Pancreas (tissue), 10 donors: ENCODE results near the gene DEAF1. TPM values are rescaled to one million over a fixed set of nuclear protein-coding genes. Genes with fewer than 3 reads are reported as not detected.
A peak's percentile ranks its signal among the peaks of the same experiment; 100 is the strongest.

ENCODE experiments used
- ATAC-seq, 4 donors: fragments of 200-7000 bp; cut with Tn5 transposase; one replicate each; pipeline versions ENCODE4 v1.8.0 to v1.9.1; 2020; ENCODE audit warnings: mild to moderate bottlenecking in 4 of 4, moderate library complexity in 4 of 4
- DNase-seq, 6 donors: peaks; one replicate each; pipeline ENCODE4 v3.0.0-alpha.2; 2020
- FAIRE-seq: peaks from 2 replicates; lab custom pipeline; 2012; peaks lifted over from hg19 to GRCh38; lab: Jason Lieb, UNC
- H3K27ac ChIP-seq, 4 donors: fragments of 200-600 bp; sonication (generic); 1 replicate in 3 of 4; 2 replicates in 1 of 4; pipeline versions ENCODE4 v1.5.0 to v1.8.0; 2020
- H3K27me3 ChIP-seq, 4 donors: fragments of 200-600 bp; one replicate each; pipeline ENCODE4 v1.8.0; 2021
- H3K36me3 ChIP-seq, 3 donors: fragments of 200-600 bp; sonication (generic) in 1 of 3; one replicate each; pipeline versions ENCODE4 v1.5.0 to v1.8.0; 2020 to 2021
- H3K4me1 ChIP-seq, 3 donors: fragments of 200-600 bp; one replicate each; pipeline ENCODE4 v1.8.0; 2021
- H3K4me3 ChIP-seq, 4 donors: fragments of 200-600 bp; sonication (generic) in 2 of 4; one replicate each; pipeline versions ENCODE4 v1.5.0 to v1.8.0; 2020 to 2021
- H3K9me3 ChIP-seq, 4 donors: fragments of 200-600 bp; one replicate each; pipeline ENCODE4 v1.8.0; 2021
- CTCF ChIP-seq, 4 donors: fragments of 200-600 bp; sonication (generic) in 3 of 4; IDR thresholded peaks; one replicate each; pipeline versions ENCODE4 v1.5.0 to v1.8.0; 2021; ENCODE audit warnings: antibody characterized with exemption in 4 of 4
- whole genome bisulfite sequencing, 2 donors: extraction: QIAGEN DNeasy Blood & Tissue Kit; methylation state at CpG; one replicate each; pipeline ENCODE4 v1.1.7; 2013; 5-methylcytosine and 5-hydroxymethylcytosine counted together
- intact Hi-C, 3 donors: fragments of 100-400 bp; cut with DNase I; formaldehyde crosslinking; loops; one replicate each; pipeline versions ENCODE4 v1.11.1 to v1.14.2; 2022
- polyA plus RNA-seq, 2 donors: library from polyadenylated mRNA; stranded (reverse); fragments of 200-250 nt; gene quantifications; one replicate each; pipeline ENCODE4 v1.2.3, GENCODE V29; 2013
- total RNA-seq, 6 donors: library from RNA; stranded (reverse); fragmentation: NEBNext Ultra II Directional in 4 of 6; extraction: Animal tissue kit (Norgen Biotek cat#: 25700) in 4 of 6; gene quantifications; one replicate each; pipeline versions ENCODE4 v1.2.1 to v1.2.4, GENCODE V29; 2021 to 2023
- donor health status: healthy with polysubstance abuse.
- donor health status: DM: no; HTN: no; CAD: no; lungs with moderate emphysema.
- donor health status: DM: no; HTN: no; CAD: no.
- donor health status: control.
- donor health status: control.
- donor health status: Bipolar disorder and iron deficiency.
- donor health status: DM: yes; HTN: yes; CAD: no.
- donor health status: DM: no; HTN: no; CAD: no.
- donor health status: DM: no; HTN: no; CAD: no.
- donor health status: DM: yes; HTN: yes; CAD: no.

Gene DEAF1
- total and polyA plus RNA-seq, 8 donors = 15.9 to 33.8 (median 21.0) TPM

GRCh38 chr11:724049-724777 is 29.2 kb upstream of the DEAF1 start:
- intact Hi-C loops = loop anchor here in 2 of 3 donors (5.0 to 10.0 kb wide), 3 partner anchors 62 to 169 kb away; no protein-coding TSS in a partner anchor
- Histone ChIP-seq H3K4me1 (peaks cover 8 to 15% (median 11%) of the 10 kb centered on the region in 3 donors), H3K36me3 (peaks cover 0 to 22% (median 0%) of the 10 kb centered on the region in 3 donors), H3K27ac (no peak overlapping the region), H3K27me3 (no peaks in the 10 kb centered on the region), H3K4me3 (no peak overlapping the region), H3K9me3 (no peaks in the 10 kb centered on the region)
- FAIRE-seq = no peak
- peak in 5 of 6 donors; percentile 15 to 80 (median 35) for DNase-seq
- 83 to 85% methylated on average over 19 of the region's 19 CpGs for WGBS, 2 donors
- ATAC-seq = no peak
- TF ChIP-seq CTCF (IDR thresholded peaks at IDR 0.05) = no peak

DNA sequence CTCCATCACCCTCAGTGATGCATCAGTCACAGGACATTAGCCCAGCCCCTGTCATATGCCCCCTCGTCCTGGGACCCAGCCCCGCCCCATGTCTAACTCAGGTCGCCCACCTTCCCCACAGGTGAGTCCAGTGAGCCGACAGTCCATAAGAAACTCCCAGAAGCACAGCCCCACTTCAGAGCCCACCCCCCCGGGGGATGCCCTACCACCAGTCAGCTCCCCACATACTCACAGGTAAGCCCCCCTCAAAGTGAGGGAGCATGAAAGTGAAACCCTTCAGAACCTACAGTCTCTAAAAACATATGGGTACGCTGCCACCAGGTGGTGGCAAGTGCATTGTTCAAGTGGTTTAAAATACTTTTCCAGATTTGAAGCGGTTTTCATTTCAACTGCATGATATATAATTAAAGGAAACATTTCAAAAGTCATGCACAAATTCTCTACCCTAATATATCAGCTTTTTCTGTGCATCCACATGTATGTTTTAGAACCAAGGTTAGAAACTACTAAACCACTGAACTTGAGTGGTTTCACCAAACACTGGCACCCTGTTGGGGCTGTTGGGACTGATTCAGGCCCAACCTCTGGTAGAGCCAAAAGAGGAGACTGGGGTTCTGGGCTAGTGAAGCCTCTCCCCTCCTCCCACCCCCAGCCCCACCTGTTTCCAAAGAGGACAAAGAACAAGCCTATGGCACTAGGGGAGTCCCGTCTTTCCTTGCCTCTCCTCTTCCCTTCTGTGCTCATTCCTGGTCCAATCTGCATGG is 28.3 kb upstream of the DEAF1 start:
- H3K27me3 ChIP-seq = no peaks in the 10 kb centered on the region
- FAIRE-seq = no peak
- peak in 1 of 4 donors; percentile 6 for ATAC-seq
- WGBS, 2 donors = 63% methylated on average over 8 of the region's 8 CpGs
- DNase-seq = peak in 4 of 6 donors; percentile 24 to 69 (median 46)
- no peak overlapping the region for H3K4me3 ChIP-seq
- no peaks in the 10 kb centered on the region for H3K9me3 ChIP-seq
- H3K27ac ChIP-seq = no peak overlapping the region
- peaks cover 0 to 22% (median 0%) of the 10 kb centered on the region in 3 donors for H3K36me3 ChIP-seq
- TF ChIP-seq CTCF (IDR thresholded peaks at IDR 0.05) = peak in 3 of 4 donors; percentile 15 to 49 (median 33)
- intact Hi-C loops = loop anchor here in 2 of 3 donors (5.0 to 10.0 kb wide), 3 partner anchors 61 to 169 kb away; no protein-coding TSS in a partner anchor
- peaks cover 8 to 15% (median 11%) of the 10 kb centered on the region in 3 donors for H3K4me1 ChIP-seq

DNA sequence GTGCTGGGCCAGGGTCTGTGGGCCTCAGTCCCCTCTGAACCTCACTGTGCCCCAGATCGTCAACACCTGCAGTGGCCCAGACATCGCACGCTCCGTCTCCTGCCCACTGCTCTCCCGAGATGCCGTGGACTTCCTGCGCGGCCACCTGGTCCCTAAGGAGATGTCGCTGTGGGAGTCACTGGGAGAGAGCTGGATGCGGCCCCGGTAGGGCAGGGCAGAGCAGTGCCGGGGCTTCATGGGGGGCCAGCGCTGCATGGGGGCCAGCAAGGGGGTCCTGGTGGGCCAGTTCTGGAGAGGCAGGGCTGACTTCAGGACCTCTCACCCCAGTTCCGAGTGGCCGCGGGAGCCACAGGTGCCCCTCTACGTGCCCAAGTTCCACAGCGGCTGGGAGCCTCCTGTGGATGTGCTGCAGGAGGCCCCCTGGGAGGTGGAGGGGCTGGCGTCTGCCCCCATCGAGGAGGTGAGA is 27.4 kb upstream of the DEAF1 start:
- Histone ChIP-seq H3K27me3 (no peaks in the 10 kb centered on the region), H3K4me1 (peaks cover 4 to 11% (median 11%) of the 10 kb centered on the region in 3 donors), H3K9me3 (no peaks in the 10 kb centered on the region)

DNA sequence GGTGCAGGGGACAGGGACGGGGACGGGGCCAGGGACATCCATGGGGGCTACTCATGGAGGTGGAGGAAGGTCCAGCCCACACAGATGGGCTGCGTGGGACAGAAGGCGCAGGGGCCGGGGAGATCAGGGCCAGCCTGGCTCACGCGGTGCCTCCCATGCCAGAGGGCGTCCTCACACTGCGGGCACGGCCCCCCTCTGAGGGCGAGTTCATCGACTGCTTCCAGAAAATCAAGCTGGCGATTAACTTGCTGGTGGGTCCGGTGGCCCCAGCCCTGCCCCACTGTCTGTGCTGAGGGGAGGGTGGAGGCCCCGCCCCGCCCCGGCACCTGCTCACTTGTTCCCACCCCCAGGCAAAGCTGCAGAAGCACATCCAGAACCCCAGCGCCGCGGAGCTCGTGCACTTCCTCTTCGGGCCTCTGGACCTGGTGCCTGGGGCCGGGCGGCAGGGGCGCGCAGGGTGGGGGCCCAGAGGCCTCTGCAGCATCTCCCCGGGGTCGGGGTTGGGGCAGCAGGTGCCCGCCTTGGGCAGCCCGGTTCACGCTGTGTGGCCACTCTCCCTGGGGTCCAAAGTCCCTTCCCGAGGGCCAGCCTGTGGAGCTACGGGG is 26.8 kb upstream of the DEAF1 start:
- TF ChIP-seq CTCF (IDR thresholded peaks at IDR 0.05) = no peak
- no peak overlapping the region for H3K4me3 ChIP-seq
- no peaks in the 10 kb centered on the region for H3K27me3 ChIP-seq
- FAIRE-seq (no peak), DNase-seq (peak in 4 of 6 donors; percentile 20 to 80 (median 53)), ATAC-seq (no peak)
- peaks cover 0 to 22% (median 0%) of the 10 kb centered on the region in 3 donors for H3K36me3 ChIP-seq
- WGBS, 2 donors = 81% methylated on average over 29 to 33 of the region's 33 CpGs
- no peaks in the 10 kb centered on the region for H3K9me3 ChIP-seq
- peaks cover 4 to 11% (median 10%) of the 10 kb centered on the region in 3 donors for H3K4me1 ChIP-seq
- intact Hi-C loops = loop anchor here in 2 of 3 donors (5.0 to 10.0 kb wide), 3 partner anchors 60 to 167 kb away; no protein-coding TSS in a partner anchor
- H3K27ac ChIP-seq = no peak overlapping the region

More for the DNA sequence above, 27.4 kb upstream of the DEAF1 start:
- DNase-seq (peak in 3 of 6 donors; percentile 18 to 80 (median 39)), ATAC-seq (no peak), FAIRE-seq (no peak)
- Histone ChIP-seq H3K36me3 (peaks cover 0 to 22% (median 0%) of the 10 kb centered on the region in 3 donors), H3K27ac (no peak overlapping the region), H3K4me3 (no peak overlapping the region)
- WGBS, 2 donors = 82 to 90% methylated on average over 18 to 20 of the region's 20 CpGs
- no peak for TF ChIP-seq CTCF (IDR thresholded peaks at IDR 0.05)
- intact Hi-C loops = loop anchor here in 2 of 3 donors (5.0 to 10.0 kb wide), 3 partner anchors 60 to 168 kb away; no protein-coding TSS in a partner anchor
